Islet of Langerhans (tissue), 1 donor: ENCODE results near the gene LITAF.

Experiments used
- FAIRE-seq: peaks from one replicate; lab custom pipeline; 2011; peaks lifted over from hg19 to GRCh38; lab: Jason Lieb, UNC

The LITAF gene

DNA sequence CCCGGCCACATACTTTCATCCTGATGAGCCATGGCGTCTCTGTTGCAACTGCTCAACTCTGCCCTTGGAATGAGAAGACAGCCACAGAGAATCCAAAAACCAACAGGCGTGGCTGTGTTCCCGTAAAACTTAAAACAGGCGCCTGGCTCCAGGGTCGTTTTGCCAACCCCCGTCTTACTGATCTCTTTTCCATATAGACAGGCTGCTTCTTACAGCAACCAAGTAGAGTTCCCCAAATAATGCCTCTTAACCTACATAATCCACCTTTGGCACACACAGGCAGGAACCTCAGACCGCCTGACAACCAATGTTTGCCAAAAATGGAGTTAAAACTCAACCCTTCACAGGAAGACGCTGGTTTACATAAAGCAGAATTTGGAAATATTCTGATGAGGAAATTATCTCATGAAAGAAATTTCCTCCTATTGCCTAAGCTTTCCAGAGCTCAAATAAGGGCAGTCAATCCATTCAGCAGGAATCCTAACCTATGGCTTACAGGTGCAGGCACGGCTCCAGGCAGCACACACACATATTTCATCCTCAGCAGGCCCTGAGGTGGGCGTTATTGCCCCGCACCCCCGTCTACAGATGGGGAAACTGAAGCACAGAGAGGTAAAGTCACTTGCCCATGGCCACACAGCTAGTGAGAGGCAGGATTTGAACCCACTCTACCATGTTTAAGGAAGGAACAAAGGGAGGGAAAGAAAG, 35.8 kb downstream of the LITAF start:
- FAIRE-seq, result no peak

DNA sequence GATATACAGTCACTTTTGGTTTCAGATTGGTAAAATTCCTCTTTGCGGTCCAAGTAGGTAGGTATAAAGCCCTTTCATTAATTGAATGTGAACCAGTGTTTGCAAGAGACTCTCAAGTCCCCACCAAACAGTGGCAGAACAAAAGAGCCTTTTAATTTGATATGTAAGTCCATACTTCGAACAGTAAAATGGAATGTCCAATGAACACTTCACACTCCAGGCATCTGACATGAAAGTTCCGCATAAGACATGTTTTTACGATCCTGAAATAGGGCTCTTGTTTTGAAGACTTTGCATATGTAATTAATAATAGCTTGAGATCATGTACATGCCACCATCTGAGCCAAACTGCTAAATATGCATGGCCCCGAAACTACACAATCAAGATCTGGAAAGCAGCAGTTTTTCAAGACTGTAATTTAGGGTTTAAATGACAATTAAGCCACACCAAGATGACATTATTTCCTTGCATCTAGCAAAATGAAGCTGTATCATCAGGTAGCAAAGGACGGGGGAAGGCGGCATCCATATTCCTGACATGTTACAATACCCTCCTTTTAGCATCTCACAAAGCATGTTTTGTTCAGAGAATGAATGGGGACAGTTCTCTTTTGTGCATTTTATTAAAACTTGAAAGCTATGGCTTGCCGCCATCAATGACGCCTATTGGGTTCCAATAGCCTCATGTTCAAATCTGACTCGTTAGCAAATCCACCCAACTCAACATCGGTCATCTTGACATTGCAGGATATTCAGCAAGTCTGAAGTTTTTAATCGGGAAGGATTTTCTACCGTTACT, 39.4 kb downstream of the LITAF start:
- FAIRE-seq, result no peak

DNA sequence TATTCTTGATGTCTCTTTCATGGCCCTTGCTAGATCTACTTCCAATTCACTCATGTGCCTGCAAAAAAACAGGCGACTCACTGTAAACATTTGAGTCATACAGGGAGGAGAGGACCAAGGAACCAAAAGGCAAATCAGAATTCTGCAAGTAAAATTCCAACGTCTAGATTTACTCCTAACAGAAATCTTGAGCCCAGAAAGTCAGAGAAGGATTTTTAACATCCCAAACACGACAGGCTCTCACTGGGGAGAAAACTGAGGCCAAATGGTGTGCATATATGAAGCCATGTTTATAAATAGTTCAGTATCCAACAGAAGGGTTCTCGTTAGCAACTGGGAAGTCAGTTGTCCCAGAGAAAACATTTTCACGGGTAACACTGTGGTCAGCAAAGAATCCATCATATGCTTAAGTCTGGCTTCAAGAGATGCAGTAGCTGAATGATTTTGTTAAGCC, 40.1 kb downstream of the LITAF start:
- FAIRE-seq, result no peak

DNA sequence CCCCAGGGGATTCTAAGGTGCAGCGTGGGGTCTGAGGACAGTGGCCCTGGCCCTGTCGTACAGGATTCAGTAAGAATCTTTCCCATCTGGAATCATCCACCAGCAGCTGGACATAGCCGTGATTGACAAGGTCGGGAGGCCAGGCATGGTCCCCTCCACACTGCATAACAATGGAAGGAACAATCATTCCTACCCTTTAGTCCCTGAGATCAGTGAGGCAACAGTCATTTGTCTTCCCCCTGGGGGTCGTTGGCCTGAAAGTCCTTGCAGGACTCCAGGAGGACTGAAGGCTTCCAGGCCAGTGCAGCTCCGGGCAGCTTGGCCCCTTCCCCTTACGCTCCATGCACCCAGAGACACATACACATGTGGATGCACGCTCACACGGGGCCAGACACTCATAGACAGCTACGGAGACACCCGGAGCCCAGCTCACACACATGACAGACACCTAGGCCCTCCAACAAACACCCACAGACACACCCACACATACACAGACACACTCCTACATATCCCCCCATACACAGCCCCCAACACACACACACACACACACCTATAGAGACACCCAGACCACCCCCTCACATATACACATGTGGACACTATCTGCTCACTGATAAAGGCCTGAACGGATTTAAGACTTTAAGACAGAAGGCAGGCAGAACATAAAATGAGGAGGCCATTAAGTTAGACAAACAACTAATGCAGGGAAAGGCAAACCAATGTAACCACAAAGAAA, 42.9 kb downstream of the LITAF start:
- no peak for FAIRE-seq

DNA sequence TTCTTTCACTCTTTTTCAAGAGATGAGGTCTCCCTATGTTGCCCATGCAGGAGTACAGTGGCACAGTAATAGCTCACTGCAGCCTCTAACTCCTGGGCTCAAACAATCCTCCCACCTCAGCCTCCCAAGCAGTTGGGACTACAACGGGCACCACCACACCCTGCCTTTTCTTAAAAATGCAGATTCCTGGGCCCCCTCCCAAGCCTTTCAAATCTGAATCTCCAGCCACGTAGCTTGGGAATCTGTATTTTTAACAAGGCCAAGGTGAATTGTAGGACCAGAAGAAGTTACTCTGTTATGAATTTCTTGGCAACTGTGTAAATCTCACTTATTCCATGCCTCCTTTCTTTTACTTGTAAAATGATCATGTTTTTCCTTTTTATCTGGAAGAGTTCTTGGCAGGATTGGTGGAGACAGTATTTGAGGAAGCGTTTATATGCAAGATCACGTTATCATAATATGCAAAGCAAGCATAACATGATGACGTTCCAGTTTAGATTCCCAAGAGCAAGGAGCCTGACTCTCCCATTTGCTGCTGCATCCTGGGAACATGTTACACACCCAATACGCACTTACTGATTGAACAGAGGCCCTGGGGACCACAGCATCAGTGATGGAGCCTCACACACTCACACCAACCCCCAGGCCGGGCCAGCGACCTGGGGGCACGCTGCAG, 44.5 kb downstream of the LITAF start:
- FAIRE-seq, result no peak

DNA sequence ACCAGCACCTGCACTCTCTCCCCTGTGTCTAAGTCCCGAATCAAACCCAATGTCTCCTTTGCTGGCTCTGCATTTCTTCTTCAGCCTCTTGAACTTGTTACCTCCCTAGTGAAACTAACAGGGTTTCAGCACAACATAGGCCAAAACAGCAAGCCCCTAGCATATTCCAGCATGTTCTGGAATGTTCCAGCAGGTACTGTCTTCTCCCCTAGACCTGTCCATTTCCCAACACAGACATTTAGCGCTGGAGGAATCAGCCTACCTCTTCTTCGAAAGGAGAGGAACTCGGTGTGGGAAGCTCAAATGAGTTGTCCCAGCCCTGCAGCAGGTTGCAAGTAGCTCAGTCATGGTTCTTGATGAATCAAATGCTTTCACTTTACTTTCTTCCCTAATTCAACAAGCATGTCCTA, 47.1 kb downstream of the LITAF start:
- no peak for FAIRE-seq

DNA sequence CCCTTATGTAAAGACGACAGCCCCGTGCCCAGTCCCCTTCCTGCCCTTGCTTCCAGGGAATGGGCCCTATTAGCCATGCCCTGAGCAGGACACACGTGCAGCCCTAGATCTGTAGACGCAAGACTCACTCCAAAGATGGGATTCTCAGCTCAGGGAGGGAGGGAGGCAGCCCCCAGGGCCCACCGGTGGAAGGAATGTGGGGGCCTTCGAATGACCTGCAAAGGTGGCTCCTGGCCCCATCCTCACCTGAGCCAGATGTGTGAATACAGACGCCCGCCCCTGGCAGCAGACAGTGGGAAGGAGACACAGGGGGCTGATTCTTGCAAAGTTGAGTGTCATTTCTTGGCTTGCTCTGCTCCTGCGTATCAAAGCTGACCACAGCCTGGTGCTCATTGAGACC, 47.8 kb downstream of the LITAF start:
- FAIRE-seq, result no peak

DNA sequence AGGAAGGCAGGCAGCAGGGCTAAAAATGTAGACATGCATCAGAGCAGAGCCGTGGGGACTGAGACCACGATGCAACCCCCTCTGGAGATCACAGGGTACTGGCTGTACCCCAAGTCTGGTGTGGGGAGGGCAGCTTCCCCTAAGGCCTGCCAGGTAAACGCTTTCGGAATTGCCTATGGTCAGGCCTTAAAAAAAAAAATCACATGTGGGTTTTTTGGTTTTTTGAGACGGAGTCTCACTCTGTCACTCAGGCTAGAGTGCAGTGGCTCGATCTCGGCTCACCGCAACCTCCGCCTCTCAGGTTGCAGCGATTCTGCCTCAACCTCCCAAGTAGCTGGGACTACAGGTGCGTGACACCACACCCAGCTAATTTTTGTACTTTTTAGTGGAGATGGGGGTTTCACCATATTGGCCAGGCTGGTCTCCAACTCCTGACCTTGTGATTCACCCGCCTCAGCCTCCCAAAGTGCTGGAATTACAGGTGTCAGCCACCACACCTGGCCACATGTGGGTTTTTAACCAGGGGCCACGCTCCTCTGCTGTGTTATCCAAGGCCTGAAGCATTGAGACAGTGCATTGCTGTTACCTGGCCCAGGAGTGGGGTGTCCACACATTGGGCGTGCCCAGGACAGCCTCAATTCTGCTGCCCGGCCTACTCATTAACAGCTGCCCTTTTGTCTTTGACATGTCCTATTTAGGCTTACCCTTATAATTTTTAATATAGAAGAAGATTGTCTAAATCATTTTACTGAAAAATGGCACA, 50.4 kb downstream of the LITAF start:
- no peak for FAIRE-seq

DNA sequence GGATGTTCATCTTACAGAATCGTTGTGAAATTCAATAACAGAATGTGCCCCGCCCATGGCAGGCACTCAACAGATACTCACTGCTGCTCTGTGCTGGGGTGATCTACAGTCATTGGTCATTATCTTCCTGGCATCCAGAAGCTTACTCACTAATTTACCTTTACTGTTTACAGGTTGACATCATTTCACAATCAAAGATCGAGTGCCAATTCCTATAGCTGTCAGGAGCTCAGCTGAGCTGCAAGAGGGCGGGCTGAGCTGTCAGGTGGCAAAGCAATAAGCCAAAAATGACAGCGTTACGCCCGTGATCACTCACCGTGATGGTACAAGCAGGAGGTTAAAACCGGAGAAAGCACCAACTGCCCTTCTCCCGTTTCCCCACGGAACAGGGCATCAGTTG, 51.2 kb downstream of the LITAF start:
- no peak for FAIRE-seq

DNA sequence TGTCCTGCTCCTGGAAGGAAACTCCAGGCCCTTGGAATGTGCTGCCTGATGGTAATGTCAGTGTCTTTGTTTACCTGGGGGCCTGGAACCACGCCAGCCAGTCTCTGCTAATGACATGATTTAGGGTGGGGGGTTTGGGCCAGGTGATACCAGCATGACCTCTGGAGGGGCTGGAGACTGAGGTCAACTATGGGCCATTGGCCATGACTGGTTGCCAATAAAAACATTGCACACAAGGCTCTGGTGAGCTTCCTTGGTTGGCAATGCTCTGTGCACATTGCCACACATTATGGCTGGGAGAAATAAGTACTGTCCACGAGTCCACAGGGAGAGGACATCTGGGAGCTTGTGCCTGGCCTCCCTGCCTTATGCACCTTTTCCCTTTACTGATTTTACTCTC, 52.5 kb downstream of the LITAF start:
- FAIRE-seq, result no peak

DNA sequence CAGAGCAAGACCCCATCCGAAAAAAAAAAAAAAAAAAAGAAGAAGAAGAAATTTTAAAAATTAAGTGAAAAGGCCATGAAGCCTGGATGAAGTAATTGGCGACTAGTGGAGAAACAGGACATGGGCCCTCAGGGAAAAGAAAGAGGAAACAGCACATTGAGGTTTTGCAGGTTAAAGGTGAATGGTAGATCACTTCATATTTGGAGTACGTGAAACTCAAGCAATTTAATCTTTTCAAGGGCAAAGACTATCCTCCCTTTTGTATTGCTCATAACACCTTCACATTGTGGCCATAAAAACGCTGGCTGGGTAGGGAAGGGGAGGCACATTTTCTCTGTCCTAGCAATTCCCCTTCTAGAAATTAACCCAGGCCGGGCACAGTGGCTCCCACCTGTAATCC, 53.1 kb downstream of the LITAF start:
- no peak for FAIRE-seq

DNA sequence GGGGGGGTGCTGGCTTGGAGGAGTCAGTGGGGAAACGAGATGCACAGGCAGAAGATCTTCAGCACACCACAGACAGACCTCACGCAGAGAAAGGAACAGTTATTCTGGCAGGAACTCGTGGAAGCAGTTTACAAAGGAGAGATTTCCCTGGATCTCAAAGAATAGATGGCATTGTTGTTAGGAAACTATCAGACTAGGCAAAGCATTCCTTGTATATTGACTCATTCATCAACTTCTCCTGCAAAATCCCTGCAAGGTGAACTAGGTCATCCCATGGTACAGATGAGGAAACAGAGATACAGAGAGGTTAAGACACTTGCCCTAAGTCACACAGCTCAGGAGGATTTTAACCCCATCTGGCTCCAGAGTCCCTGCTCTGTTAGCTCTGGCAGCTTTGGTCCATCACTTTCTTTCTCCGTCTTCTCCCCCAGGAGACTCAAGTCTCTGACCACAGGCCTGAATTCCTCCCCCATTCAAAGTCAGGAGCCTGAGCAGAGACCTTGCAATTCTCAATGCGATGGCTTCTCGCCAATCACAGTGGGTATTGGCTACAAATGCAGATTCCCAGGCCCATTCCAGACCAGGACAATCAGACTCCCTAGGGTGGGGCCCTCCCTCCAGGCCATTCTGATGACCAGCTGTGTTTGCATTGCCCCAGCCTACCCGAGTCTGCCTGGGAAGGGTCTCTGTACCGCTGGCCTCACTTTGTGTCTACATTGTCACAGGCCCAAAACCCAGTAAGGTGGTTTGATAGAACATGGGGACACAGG, 56.4 kb downstream of the LITAF start:
- FAIRE-seq, result no peak

DNA sequence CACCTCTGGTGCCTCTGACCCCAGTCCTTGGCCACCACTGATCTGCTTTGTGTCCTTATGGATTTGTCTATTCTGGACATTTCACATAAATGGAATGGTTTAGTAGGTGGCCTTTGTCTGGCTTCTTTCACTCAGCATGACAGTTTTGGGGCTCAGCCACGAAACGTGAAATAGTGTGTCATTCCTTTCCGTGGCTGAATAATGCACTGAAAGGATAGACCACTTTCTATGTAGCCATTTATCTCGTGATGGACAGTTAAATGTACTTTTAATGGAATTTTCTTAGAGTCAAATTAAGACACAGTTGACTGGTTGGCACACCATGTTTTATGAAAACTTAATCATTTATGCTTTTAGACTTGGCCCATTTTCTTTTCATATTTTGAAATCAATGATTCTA, 57.4 kb downstream of the LITAF start:
- no peak for FAIRE-seq

DNA sequence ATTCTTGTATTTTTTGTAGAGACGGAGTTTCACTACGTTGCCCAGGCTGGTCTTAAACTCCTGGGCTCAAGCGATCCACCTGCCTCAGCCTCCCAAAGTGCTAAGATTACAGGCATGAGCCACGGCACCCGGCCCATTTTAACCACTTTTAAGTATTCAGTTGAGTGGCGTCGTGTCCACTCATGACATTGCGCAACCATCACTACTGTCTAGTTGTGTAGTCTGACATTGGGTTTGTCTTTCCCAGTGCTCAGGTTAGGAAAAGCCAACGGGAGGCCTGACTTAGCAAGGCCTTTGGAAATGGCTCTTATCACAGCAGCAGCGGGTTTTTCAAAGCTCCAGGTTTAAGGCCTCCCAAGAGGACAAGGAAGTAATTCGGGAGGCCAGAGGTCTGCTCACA, 58.7 kb downstream of the LITAF start:
- no peak for FAIRE-seq

DNA sequence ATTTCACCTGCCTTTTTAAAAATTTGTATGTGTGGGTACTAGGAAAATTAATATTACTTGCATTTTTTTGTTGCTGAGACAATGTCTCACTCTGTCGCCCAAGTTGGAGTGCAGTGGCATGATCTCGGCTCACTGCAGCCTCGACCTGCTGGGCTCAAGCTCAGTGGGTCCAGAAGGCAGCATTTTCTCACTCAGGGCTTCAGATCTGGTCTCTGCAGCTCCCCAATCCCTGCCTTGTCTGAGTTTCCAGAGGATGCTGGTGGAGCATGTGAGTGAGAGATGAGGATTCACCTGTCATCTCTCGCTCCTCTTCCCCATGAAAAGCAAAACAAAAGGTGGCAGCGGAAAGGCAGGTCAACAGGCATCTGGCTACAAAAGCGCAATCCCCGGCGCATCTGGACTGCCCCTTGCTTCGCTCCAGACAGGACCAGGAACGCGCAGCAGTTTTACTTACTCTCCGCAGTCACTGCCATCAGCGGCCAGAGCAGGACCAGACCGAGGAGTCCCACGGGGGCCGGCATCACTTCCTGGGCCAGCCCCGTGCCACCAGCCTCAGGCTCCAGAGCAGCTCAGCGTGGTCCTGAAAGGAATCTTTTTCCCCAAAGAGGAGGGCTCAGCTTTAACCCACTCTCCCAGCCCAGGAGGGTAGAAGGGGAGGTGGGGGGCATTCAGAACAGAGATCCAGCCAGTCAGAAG, 59.9 kb downstream of the LITAF start:
- FAIRE-seq, result no peak

DNA sequence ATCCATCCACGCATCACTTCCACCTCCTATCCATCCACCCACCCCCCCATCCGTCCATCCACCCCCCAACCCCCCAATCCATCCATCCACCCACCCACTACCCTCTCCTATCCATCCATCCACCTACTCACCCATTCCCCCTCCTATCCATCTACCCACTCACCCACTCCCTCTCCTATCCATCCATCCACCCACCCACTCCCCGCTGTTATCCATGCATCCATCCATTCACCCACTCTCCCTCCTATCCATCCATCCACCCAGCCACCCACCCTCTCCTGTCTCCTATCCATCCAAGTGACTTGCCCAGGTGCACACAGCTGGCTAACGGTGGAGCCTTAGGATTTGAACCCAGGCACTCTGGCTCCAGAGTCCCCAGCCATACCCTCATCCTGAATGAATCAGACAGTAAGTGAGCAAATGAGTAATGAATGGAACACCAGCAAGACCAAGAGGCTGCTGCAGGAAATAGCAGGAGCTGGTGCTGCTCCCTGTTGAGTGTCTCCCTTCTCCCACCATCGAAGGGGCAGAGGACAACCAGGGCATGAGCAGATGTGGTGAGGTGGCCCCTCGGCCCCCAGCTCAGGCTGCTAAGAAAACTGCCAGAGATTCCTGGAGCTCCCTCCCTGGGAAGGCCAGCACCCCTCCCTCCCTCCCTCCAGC, 62.5 kb downstream of the LITAF start:
- no peak for FAIRE-seq

DNA sequence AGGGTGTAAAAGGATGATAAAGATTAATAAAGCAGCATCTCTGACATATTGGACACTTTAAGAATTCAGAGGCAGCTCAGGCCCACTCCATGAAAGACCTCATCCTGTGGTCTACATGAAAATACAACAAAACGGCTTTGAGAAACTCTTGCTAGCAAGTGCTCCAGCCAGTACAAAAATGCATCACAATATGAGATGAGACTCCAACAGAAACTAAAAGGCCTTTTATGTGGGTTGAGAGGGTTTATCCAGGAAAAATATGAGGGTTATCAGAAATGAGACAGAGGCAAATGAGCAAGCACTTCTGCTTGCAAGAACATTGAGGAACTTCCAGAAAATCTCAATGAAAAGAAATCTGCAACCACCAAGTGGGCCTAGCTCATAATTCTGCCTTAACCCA, 65.7 kb downstream of the LITAF start:
- FAIRE-seq, result no peak

DNA sequence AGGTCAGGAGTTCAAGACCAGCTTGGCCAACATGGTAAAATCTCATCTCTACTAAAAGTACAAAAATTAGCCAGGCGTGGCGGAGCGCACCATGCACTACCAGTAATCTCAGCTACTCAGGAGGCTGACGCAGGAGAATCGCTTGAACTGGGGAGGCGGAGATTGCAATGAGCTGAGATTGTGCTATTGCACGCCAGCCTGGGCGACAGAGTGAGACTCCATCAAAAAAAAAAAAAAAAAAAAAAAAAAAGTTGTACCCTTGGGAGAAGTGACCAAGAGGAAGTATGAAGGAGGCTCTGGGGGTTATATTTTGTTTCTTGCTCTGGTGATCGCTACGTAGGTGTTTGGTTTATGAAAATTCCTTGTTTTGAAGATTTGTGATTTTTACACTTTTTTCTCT, 66.3 kb downstream of the LITAF start:
- FAIRE-seq, result no peak

DNA sequence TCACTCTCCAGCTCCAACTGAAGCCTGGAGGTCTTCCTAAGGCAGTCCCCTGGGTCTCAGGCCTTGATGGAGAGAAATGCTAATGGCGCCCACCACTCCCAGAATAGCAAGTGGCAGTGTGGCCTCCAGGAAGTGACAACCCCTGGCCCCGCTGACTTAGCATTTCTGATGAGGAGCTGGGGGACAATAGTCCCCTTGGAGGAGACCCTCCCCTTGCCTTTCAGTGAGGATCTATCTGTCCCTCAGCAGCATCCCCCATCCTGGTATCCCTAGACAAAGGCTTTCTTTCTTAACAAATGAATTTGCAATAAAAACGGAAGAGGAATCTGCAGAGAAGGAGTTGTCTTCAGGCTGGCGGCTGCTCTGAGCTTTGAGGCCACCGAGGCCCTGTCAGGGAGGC, 68.8 kb downstream of the LITAF start:
- FAIRE-seq, result no peak
